OCI-LY3 (cell line): Measurements from ENCODE around the gene PKN2.

Experiments
- EZH2phosphoT487 ChIP-seq: fragments of 200-600 bp; shearing (Covaris generic); IDR thresholded peaks from 2 replicates; pipeline ENCODE4 v1.6.1; 2018; ENCODE audit warnings: antibody characterized with exemption, mixed run types, low read depth
- TF ChIP-seq, protein P1 (sequence below): fragments of 200-600, 300-600 bp; sonication (generic); IDR thresholded peaks from 2 replicates; pipeline ENCODE4 v1.5.1; 2014; ENCODE audit warnings: antibody characterized with exemption, low read length, low read depth

DNA sequence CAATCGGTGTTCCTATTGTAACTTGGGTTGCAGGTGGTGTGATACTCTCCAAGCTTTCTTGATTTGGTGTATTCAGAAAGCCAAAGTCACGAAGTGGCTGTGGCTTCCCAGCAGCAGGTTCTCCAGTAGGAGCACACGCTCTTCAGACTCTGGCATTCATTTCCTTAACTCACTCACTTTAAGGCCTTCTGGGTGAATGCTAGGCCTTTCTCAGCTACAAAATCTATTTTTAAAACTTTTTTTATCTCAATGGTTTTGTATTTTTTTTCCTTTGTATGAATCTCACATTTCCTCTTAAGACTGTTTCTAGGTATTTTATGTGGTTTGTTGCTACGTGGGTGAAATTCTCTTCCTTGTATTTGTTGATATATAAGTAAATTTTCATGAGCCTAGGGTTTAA, 22.9 kb upstream of the PKN2 start:
- TF ChIP-seq EZH2phosphoT487, result no peak
- TF ChIP-seq, protein P1, sequence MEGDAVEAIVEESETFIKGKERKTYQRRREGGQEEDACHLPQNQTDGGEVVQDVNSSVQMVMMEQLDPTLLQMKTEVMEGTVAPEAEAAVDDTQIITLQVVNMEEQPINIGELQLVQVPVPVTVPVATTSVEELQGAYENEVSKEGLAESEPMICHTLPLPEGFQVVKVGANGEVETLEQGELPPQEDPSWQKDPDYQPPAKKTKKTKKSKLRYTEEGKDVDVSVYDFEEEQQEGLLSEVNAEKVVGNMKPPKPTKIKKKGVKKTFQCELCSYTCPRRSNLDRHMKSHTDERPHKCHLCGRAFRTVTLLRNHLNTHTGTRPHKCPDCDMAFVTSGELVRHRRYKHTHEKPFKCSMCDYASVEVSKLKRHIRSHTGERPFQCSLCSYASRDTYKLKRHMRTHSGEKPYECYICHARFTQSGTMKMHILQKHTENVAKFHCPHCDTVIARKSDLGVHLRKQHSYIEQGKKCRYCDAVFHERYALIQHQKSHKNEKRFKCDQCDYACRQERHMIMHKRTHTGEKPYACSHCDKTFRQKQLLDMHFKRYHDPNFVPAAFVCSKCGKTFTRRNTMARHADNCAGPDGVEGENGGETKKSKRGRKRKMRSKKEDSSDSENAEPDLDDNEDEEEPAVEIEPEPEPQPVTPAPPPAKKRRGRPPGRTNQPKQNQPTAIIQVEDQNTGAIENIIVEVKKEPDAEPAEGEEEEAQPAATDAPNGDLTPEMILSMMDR, result no peak
